ENCODE results near the gene EVX2.

GRCh38 chr2:176111309-176111663 is 27.5 kb upstream of the EVX2 start:
- TF ChIP-seq, protein P1, sequence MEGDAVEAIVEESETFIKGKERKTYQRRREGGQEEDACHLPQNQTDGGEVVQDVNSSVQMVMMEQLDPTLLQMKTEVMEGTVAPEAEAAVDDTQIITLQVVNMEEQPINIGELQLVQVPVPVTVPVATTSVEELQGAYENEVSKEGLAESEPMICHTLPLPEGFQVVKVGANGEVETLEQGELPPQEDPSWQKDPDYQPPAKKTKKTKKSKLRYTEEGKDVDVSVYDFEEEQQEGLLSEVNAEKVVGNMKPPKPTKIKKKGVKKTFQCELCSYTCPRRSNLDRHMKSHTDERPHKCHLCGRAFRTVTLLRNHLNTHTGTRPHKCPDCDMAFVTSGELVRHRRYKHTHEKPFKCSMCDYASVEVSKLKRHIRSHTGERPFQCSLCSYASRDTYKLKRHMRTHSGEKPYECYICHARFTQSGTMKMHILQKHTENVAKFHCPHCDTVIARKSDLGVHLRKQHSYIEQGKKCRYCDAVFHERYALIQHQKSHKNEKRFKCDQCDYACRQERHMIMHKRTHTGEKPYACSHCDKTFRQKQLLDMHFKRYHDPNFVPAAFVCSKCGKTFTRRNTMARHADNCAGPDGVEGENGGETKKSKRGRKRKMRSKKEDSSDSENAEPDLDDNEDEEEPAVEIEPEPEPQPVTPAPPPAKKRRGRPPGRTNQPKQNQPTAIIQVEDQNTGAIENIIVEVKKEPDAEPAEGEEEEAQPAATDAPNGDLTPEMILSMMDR (IDR thresholded peaks at IDR 0.05): peak in 1 of 3 donors; percentile 16
- peak in 1 of 3 donors; percentile 31 for TF ChIP-seq POLR2AphosphoS5 (IDR thresholded peaks at IDR 0.05)

All from breast epithelium (tissue), 3 donors.